Ovary (tissue), 3 donors: ENCODE measurements around the gene DPP4.

Experiments
- EP300 ChIP-seq: sonication (generic); formaldehyde crosslinking; IDR thresholded peaks from one replicate; pipeline ENCODE4 v1.6.1; 2017; ENCODE audit warnings: antibody characterized with exemption
- POLR2A ChIP-seq: fragments of 450-650 bp; IDR thresholded peaks from one replicate; pipeline ENCODE4 v1.6.1; 2017; ENCODE audit warnings: antibody characterized with exemption, mild to moderate bottlenecking, moderate library complexity
- TF ChIP-seq, protein P1 (sequence below), 3 donors: fragments of 450-650 bp in 2 of 3; fragments of 200-600 bp in 1 of 3; IDR thresholded peaks; one replicate each; pipeline versions ENCODE4 v1.5.1 to v1.8.0; 2016 to 2022; ENCODE audit warnings: antibody characterized with exemption in 3 of 3, mild to moderate bottlenecking in 1 of 3
- donor health status: DM: no; HTN: no; CAD: no.

DNA sequence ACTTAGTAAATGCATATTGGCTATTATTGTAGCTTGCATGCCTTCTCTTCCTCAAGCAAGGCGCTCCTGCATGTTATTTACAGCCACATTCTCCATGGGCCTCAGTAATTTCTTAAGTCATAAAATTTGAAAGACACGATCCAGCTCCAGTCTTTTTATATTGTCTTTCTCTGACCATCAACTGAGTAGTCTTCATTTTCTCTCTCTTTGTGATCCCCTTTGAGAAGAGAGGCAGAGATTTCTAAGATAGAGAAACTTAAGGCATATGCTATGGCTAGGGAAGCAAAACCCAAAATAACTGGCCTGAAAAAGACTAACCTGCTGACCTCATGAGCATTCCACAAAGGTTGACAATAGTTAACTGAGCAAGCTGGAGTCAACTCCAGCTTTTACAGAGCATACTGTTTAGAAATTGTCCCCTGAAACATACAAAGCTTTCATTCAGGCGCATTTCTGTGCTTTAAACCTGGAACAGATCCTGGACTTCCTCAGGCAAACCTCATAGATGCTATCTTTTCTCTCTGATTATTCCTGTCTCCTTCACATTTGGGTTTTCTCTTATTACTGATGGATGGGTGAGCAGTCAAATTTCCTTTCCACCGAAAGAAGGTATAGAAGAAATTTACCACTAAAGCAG is 4.6 kb downstream of the DPP4 start:
- no peak for TF ChIP-seq POLR2A
- no peak for TF ChIP-seq EP300
- TF ChIP-seq, protein P1, sequence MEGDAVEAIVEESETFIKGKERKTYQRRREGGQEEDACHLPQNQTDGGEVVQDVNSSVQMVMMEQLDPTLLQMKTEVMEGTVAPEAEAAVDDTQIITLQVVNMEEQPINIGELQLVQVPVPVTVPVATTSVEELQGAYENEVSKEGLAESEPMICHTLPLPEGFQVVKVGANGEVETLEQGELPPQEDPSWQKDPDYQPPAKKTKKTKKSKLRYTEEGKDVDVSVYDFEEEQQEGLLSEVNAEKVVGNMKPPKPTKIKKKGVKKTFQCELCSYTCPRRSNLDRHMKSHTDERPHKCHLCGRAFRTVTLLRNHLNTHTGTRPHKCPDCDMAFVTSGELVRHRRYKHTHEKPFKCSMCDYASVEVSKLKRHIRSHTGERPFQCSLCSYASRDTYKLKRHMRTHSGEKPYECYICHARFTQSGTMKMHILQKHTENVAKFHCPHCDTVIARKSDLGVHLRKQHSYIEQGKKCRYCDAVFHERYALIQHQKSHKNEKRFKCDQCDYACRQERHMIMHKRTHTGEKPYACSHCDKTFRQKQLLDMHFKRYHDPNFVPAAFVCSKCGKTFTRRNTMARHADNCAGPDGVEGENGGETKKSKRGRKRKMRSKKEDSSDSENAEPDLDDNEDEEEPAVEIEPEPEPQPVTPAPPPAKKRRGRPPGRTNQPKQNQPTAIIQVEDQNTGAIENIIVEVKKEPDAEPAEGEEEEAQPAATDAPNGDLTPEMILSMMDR (IDR thresholded peaks at IDR 0.05) = no peak
